Measurements from ENCODE around the gene HEXIM2.
A peak's percentile ranks its signal among the peaks of the same experiment; 100 is the strongest.
"Not testable (repeated sequence)": the region's sequence is repeated elsewhere in the genome, so short reads cannot be mapped to it uniquely, and the experiment has no call there.

The HEXIM2 gene

DNA sequence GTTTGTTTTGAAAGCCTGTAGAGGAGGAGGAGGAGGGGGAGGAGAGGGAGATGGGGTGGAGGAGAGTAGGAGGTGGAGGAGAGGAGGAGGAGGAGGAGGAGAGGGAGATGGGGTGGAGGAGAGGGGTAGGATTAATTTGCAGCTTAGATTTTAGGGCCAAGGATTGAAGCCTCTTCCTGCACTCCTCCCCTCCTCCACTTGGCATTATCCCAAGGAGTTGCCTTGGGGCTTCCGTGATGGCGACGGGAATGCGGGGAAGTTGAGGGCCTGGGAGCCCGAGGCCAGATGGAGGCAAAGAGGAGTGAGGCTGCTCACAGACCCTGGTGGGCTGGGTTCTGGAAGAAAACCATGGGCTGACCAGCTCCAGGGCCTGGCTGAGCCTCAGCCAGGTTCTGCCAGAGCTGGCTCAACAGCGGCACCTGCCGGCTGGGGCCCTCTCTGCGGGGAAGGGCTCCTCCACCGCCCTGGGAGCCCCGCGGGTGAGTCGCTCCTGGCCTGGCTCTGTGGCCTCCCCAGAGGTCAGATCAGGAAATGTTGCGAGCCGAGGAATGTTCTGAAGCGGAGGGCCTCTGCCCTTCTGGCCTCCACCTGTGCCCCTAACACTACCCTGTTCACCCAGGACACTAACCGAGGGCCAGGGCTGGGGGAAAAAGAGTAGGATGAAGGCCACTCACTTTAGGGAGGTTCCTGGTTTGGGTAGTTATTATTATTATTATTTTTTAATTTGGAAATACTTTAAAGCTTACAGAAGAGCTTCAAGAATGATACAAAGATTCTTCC, 36.1 kb downstream of the HEXIM2 start:
- ChIA-PET POLR2A (interaction anchor here (0.5 to 1.6 kb wide), 2 partner anchors 24 to 49 kb away, joined by 3 to 17 read pairs; partner anchors contain the start of gene HEXIM1), CTCF (interaction anchor here (0.6 to 17.8 kb wide), 51 partner anchors 9 to 973 kb away, joined by 3 to 316 read pairs (median 6); partner anchors contain the start of genes ACBD4, HEXIM1, HEXIM2 and MAP3K14)
- DNase-seq (ENCODE audit: extremely low spot score), result peak; percentile 92
- TF ChIP-seq, protein P1, sequence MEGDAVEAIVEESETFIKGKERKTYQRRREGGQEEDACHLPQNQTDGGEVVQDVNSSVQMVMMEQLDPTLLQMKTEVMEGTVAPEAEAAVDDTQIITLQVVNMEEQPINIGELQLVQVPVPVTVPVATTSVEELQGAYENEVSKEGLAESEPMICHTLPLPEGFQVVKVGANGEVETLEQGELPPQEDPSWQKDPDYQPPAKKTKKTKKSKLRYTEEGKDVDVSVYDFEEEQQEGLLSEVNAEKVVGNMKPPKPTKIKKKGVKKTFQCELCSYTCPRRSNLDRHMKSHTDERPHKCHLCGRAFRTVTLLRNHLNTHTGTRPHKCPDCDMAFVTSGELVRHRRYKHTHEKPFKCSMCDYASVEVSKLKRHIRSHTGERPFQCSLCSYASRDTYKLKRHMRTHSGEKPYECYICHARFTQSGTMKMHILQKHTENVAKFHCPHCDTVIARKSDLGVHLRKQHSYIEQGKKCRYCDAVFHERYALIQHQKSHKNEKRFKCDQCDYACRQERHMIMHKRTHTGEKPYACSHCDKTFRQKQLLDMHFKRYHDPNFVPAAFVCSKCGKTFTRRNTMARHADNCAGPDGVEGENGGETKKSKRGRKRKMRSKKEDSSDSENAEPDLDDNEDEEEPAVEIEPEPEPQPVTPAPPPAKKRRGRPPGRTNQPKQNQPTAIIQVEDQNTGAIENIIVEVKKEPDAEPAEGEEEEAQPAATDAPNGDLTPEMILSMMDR (IDR thresholded peaks at IDR 0.05; ENCODE audit: control extremely low read depth, extremely low read depth, low read depth, missing control alignments), result peak; percentile 94

DNA sequence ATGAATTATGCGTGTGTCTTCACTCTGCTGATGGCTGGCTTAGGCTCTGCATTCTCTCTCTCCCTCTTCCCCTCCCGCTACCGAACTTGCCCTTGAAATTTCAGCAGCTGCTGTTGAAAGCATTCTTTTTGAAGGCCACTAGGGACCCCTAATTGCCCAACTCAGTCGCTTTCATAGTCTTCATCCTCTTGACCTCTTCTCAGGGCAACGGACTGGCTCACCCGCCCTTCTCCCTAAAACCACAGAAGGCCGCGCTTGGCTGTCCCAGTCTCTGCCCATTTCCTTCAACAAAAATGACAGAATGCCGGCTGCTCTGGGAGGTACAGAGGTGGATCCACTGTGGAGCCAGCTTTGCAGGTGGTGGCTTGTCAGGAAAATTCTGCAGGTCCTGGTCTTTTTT, 39.0 kb downstream of the HEXIM2 start:
- DNase-seq (ENCODE audit: extremely low spot score), result no peak
- ChIA-PET POLR2A (interaction anchor here (1.8 kb wide), 1 partner anchor 52 kb away, joined by 5 read pairs; the partner anchor contains the start of gene HEXIM1), CTCF (interaction anchor here (1.8 to 17.8 kb wide), 4 partner anchors 18 to 67 kb away, joined by 6 to 316 read pairs (median 16); partner anchors contain the start of genes ACBD4 and PLCD3)
- TF ChIP-seq, protein P1 (IDR thresholded peaks at IDR 0.05; ENCODE audit: control extremely low read depth, extremely low read depth, low read depth, missing control alignments), result no peak

DNA sequence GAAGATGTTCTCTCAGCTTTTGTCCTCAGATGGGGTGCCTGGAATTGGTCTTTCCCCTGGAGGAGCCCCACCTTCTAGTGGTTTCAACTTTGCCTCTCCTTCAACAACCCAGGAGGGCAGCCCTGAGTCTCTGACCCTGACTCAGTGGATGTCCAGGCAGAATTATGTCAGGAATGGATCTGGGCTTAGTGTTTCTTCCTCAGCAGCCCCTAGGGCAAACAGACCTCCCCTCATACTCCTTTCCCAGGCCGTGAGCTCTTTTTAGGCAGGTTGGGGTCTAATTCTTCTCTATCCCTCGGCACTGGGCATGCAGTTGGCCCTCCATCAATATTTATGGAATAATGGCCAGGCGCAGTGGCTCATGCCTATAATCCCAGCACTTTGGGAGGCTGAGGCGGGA, 39.8 kb downstream of the HEXIM2 start:
- CTCF ChIA-PET, result interaction anchor here (1.2 to 17.8 kb wide), 5 partner anchors 17 to 76 kb away, joined by 3 to 316 read pairs (median 9); partner anchors contain the start of genes ACBD4 and PLCD3

DNA sequence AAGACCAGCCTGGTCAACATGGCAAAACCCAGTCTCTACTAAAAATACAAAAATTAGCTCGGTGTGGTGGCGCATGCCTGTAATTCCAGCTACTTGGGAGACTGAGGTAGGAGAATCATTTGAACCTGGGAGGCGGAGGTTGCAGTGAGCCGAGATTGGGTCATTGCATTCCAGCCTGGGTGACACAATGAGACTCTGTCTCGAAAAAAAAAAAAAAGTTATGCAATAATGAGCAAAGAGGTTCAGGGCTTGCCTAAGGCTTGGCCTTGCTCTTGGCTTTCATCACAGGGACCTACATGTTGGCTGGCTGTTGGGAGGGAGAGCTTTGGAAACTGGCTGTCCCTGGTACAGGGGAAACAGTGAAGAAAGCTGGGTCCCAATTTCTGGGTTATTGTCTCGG, 40.2 kb downstream of the HEXIM2 start:
- DNase-seq (ENCODE audit: extremely low spot score); POLR2A ChIA-PET: not testable (repeated sequence)
- CTCF ChIA-PET, result interaction anchor here (1.2 to 17.8 kb wide), 5 partner anchors 17 to 75 kb away, joined by 3 to 316 read pairs (median 9); partner anchors contain the start of genes ACBD4 and PLCD3

More for the DNA sequence above, 39.8 kb downstream of the HEXIM2 start:
- TF ChIP-seq, protein P1 (IDR thresholded peaks at IDR 0.05; ENCODE audit: control extremely low read depth, extremely low read depth, low read depth, missing control alignments), result no peak
- DNase-seq (ENCODE audit: extremely low spot score), result no peak
- POLR2A ChIA-PET, result interaction anchor here (1.8 kb wide), 1 partner anchor 52 kb away, joined by 5 read pairs; the partner anchor contains the start of gene HEXIM1

DNA sequence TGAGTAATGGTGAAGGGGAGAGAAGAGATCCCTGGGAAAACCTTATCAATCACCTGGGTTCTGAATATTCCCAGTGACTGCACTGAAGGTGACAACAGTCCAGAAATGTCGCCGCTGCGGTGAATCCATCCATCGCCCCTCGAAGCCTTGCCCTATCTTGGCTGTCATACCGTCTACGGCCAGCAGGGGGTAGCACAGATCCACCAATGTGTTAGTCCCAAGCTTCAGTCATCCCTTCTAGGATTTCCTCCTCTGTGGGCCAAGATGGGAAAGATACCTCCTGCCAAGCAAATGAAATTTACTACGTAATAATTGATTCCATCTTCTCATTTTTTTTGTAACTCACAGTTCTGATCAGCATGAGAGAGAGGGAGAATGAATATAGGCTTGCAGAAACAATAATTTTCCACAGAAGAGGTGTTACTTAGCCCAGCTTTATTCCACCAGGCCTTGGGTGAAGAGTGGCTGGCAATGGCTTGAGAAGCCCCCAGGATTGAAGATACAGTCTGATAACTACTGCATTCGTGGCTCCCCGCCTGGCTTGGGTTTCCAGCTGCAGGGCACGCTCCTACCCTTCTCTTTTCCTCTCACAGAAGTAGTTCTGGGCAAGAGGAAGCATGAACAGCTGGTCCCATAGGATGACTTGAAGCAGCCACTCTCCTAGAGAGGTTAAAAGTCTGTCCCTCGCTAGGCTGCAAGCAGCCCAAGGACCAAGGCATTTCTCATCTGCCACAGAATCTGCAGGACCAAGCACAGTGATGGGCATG, 57.4 kb downstream of the HEXIM2 start:
- CTCF ChIA-PET, result interaction anchor here (0.7 to 10.2 kb wide), 43 partner anchors 9 to 613 kb away, joined by 3 to 309 read pairs (median 5); partner anchors contain the start of genes ACBD4 and HEXIM2
- POLR2A ChIA-PET, result interaction anchor here (0.5 to 1.6 kb wide), 5 partner anchors 12 to 79 kb away, joined by 3 to 11 read pairs (median 3); partner anchors contain the start of gene HEXIM1
- peak; percentile 74 for DNase-seq (ENCODE audit: extremely low spot score)
- TF ChIP-seq, protein P1 (IDR thresholded peaks at IDR 0.05; ENCODE audit: control extremely low read depth, extremely low read depth, low read depth, missing control alignments), result peak; percentile 94

Data from GM10248 (cell line).